OCI-LY7 (cell line): ENCODE results near the gene ELMO1.

ENCODE experiments used
- EZH2phosphoT487 ChIP-seq: fragments of 200-600 bp; sonication (generic); IDR thresholded peaks from 2 replicates; pipeline ENCODE4 v1.6.1; 2018; ENCODE audit warnings: low read depth, borderline replicate concordance, mild to moderate bottlenecking, mixed run types, antibody characterized with exemption, low read length, moderate library complexity, mixed read lengths
- TF ChIP-seq, protein P1 (sequence below): fragments of 200-600 bp; sonication (generic); conservative IDR thresholded peaks from 2 replicates; pipeline ENCODE4 v1.5.1; 2014; ENCODE audit warnings: mild to moderate bottlenecking, antibody characterized with exemption, low read length, moderate library complexity, mixed read lengths

DNA sequence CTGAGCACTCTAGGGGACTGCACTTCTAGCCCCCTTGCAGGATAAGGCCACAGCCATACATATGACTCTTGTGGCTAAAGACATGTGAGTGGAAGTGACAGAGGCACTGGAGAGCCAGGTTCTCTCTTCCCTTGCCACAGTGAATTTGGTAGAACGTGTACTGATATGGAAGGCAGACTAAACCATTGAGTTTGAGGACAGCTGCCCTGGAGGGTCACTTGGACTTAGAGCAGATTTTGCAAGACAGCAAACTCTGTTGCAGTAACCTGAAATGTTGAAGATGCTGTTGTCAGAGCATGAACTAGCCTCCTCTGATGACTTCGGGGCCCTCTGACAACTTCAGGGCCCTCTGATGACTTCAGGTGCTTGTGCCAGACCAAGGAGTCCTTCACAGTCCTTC is 85.9 kb downstream of the ELMO1 start:
- TF ChIP-seq, protein P1, sequence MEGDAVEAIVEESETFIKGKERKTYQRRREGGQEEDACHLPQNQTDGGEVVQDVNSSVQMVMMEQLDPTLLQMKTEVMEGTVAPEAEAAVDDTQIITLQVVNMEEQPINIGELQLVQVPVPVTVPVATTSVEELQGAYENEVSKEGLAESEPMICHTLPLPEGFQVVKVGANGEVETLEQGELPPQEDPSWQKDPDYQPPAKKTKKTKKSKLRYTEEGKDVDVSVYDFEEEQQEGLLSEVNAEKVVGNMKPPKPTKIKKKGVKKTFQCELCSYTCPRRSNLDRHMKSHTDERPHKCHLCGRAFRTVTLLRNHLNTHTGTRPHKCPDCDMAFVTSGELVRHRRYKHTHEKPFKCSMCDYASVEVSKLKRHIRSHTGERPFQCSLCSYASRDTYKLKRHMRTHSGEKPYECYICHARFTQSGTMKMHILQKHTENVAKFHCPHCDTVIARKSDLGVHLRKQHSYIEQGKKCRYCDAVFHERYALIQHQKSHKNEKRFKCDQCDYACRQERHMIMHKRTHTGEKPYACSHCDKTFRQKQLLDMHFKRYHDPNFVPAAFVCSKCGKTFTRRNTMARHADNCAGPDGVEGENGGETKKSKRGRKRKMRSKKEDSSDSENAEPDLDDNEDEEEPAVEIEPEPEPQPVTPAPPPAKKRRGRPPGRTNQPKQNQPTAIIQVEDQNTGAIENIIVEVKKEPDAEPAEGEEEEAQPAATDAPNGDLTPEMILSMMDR: no peak
- TF ChIP-seq EZH2phosphoT487: no peak
